Measurements from ENCODE around the gene TXNRD3.
"Not testable (repeated sequence)": the region's sequence is repeated elsewhere in the genome, so short reads cannot be mapped to it uniquely, and the experiment has no call there.

The TXNRD3 gene

GRCh38 chr3:126595479-126595878, 59.4 kb downstream of the TXNRD3 start:
- not testable (repeated sequence) for H3K27ac ChIP-seq (ENCODE audit: low read depth, low read length); H3K4me3 ChIP-seq (ENCODE audit: low read length); H3K9ac ChIP-seq (ENCODE audit: low read length)

GRCh38 chr3:126591515-126591914, 63.4 kb downstream of the TXNRD3 start:
- H3K27ac ChIP-seq (ENCODE audit: low read depth, low read length); H3K36me3 ChIP-seq (ENCODE audit: control insufficient read depth, insufficient read depth, low read length); H3K9ac ChIP-seq (ENCODE audit: low read length); H3K4me1 ChIP-seq (ENCODE audit: control insufficient read depth, insufficient read depth, low read length); H3K27me3 ChIP-seq (ENCODE audit: control insufficient read depth, insufficient read depth, low read length); H3K4me3 ChIP-seq (ENCODE audit: low read length): not testable (repeated sequence)

More at GRCh38 chr3:126595479-126595878, 59.4 kb downstream of the TXNRD3 start:
- H3K36me3 ChIP-seq (ENCODE audit: control insufficient read depth, insufficient read depth, low read length); H3K27me3 ChIP-seq (ENCODE audit: control insufficient read depth, insufficient read depth, low read length); H3K4me1 ChIP-seq (ENCODE audit: control insufficient read depth, insufficient read depth, low read length): not testable (repeated sequence)

- no peak overlapping the region for H3K27ac ChIP-seq (ENCODE audit: low read depth, low read length)
- H3K9ac ChIP-seq (ENCODE audit: low read length), result no peak overlapping the region
- no peak overlapping the region for H3K4me3 ChIP-seq (ENCODE audit: low read length)
- no peaks in the 10 kb centered on the region for H3K4me1 ChIP-seq (ENCODE audit: control insufficient read depth, insufficient read depth, low read length)
- no peaks in the 10 kb centered on the region for H3K36me3 ChIP-seq (ENCODE audit: control insufficient read depth, insufficient read depth, low read length)
- no peaks in the 10 kb centered on the region for H3K27me3 ChIP-seq (ENCODE audit: control insufficient read depth, insufficient read depth, low read length)
These were observed 72.6 kb downstream of the TXNRD3 start for GRCh38 chr3:126582311-126582710.

- Histone ChIP-seq H3K4me3 (ENCODE audit: low read length) (no peak overlapping the region), H3K27me3 (ENCODE audit: control insufficient read depth, insufficient read depth, low read length) (no peaks in the 10 kb centered on the region), H3K27ac (ENCODE audit: low read depth, low read length) (no peak overlapping the region), H3K9ac (ENCODE audit: low read length) (no peak overlapping the region), H3K36me3 (ENCODE audit: control insufficient read depth, insufficient read depth, low read length) (no peaks in the 10 kb centered on the region), H3K4me1 (ENCODE audit: control insufficient read depth, insufficient read depth, low read length) (no peaks in the 10 kb centered on the region)
These were observed 73.4 kb downstream of the TXNRD3 start for GRCh38 chr3:126581569-126581968.

GRCh38 chr3:126580746-126581145, 74.2 kb downstream of the TXNRD3 start:
- Histone ChIP-seq H3K27me3 (ENCODE audit: control insufficient read depth, insufficient read depth, low read length) (no peaks in the 10 kb centered on the region), H3K4me3 (ENCODE audit: low read length) (no peak overlapping the region), H3K36me3 (ENCODE audit: control insufficient read depth, insufficient read depth, low read length) (no peaks in the 10 kb centered on the region), H3K27ac (ENCODE audit: low read depth, low read length) (no peak overlapping the region), H3K4me1 (ENCODE audit: control insufficient read depth, insufficient read depth, low read length) (no peaks in the 10 kb centered on the region), H3K9ac (ENCODE audit: low read length) (no peak overlapping the region)

- Histone ChIP-seq H3K36me3 (ENCODE audit: control insufficient read depth, insufficient read depth, low read length) (no peaks in the 10 kb centered on the region), H3K4me1 (ENCODE audit: control insufficient read depth, insufficient read depth, low read length) (no peaks in the 10 kb centered on the region), H3K4me3 (ENCODE audit: low read length) (no peak overlapping the region), H3K27me3 (ENCODE audit: control insufficient read depth, insufficient read depth, low read length) (no peaks in the 10 kb centered on the region), H3K27ac (ENCODE audit: low read depth, low read length) (no peak overlapping the region), H3K9ac (ENCODE audit: low read length) (no peak overlapping the region)
These were observed 76.2 kb downstream of the TXNRD3 start for GRCh38 chr3:126578702-126579101.

- Histone ChIP-seq H3K27me3 (ENCODE audit: control insufficient read depth, insufficient read depth, low read length) (no peaks in the 10 kb centered on the region), H3K4me1 (ENCODE audit: control insufficient read depth, insufficient read depth, low read length) (no peaks in the 10 kb centered on the region), H3K9ac (ENCODE audit: low read length) (no peak overlapping the region), H3K27ac (ENCODE audit: low read depth, low read length) (no peak overlapping the region), H3K4me3 (ENCODE audit: low read length) (no peak overlapping the region), H3K36me3 (ENCODE audit: control insufficient read depth, insufficient read depth, low read length) (no peaks in the 10 kb centered on the region)
These were observed 77.7 kb downstream of the TXNRD3 start for GRCh38 chr3:126577261-126577660.

DNA sequence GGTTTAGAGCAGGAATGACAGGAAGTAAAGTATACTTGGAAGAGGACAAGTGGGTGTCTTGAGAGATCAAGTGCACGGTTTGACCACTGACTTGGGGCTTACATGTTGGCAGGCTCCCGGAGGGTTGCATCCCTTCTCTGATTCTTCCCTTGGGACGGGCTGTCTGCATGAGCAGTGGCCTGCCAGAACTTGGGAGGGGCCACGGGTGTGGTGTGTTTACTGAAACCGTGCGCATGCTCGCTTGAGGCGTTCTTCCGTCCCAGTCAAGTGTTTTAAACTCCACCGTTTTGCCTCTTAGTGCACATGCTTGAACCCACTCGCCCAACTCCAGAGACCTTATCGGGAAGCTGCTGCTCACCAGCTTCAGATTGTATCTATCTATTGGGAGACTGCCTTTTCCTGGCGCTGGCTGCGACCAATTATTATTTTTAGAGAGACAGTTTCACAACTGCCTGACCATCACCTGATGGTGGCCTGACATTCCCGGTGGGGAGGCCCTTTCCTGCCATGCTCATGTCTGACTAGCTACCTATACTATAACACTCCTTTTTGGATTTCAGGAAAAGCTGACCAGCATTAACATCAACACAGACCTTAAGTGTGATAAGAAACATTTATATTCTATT, 81.3 kb downstream of the TXNRD3 start:
- H3K27me3 ChIP-seq (ENCODE audit: control insufficient read depth, insufficient read depth, low read length), result no peaks in the 10 kb centered on the region
- H3K4me3 ChIP-seq (ENCODE audit: low read length), result no peak overlapping the region
- H3K36me3 ChIP-seq (ENCODE audit: control insufficient read depth, insufficient read depth, low read length), result no peaks in the 10 kb centered on the region
- H3K4me1 ChIP-seq (ENCODE audit: control insufficient read depth, insufficient read depth, low read length), result no peaks in the 10 kb centered on the region
- H3K27ac ChIP-seq (ENCODE audit: low read depth, low read length), result no peak overlapping the region
- H3K9ac ChIP-seq (ENCODE audit: low read length), result no peak overlapping the region

DNA sequence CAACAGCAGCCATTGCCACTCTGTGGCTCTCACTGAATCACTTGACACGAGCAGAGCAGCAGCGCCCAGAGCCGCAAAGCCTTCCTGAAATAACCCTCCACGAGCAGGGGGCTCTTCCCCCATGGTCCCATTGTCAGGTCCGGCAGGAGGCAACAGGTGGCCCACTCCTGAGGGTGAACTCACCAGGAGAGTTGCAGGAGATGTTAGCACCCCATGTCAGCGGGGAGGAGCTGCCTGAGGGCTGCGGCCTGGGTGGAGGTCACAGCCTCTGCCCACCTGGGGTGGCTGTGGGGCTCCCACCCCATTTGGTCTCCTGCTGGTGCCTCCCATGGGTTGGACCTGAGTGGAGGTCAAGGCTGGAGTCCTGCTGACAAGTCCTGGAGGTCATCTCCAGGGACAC, 83.8 kb downstream of the TXNRD3 start:
- Histone ChIP-seq H3K36me3 (ENCODE audit: control insufficient read depth, insufficient read depth, low read length) (no peaks in the 10 kb centered on the region), H3K27me3 (ENCODE audit: control insufficient read depth, insufficient read depth, low read length) (no peaks in the 10 kb centered on the region), H3K9ac (ENCODE audit: low read length) (no peak overlapping the region), H3K4me3 (ENCODE audit: low read length) (no peak overlapping the region), H3K4me1 (ENCODE audit: control insufficient read depth, insufficient read depth, low read length) (no peaks in the 10 kb centered on the region), H3K27ac (ENCODE audit: low read depth, low read length) (no peak overlapping the region)

GRCh38 chr3:126570103-126570541, 84.8 kb downstream of the TXNRD3 start:
- Histone ChIP-seq H3K4me1 (ENCODE audit: control insufficient read depth, insufficient read depth, low read length) (no peaks in the 10 kb centered on the region), H3K36me3 (ENCODE audit: control insufficient read depth, insufficient read depth, low read length) (no peaks in the 10 kb centered on the region), H3K27me3 (ENCODE audit: control insufficient read depth, insufficient read depth, low read length) (no peaks in the 10 kb centered on the region), H3K4me3 (ENCODE audit: low read length) (no peak overlapping the region), H3K27ac (ENCODE audit: low read depth, low read length) (no peak overlapping the region), H3K9ac (ENCODE audit: low read length) (no peak overlapping the region)

GRCh38 chr3:126569390-126569975, 85.4 kb downstream of the TXNRD3 start:
- Histone ChIP-seq H3K4me3 (ENCODE audit: low read length) (no peak overlapping the region), H3K4me1 (ENCODE audit: control insufficient read depth, insufficient read depth, low read length) (no peaks in the 10 kb centered on the region), H3K27ac (ENCODE audit: low read depth, low read length) (no peak overlapping the region), H3K27me3 (ENCODE audit: control insufficient read depth, insufficient read depth, low read length) (no peaks in the 10 kb centered on the region), H3K36me3 (ENCODE audit: control insufficient read depth, insufficient read depth, low read length) (no peaks in the 10 kb centered on the region), H3K9ac (ENCODE audit: low read length) (no peak overlapping the region)

DNA sequence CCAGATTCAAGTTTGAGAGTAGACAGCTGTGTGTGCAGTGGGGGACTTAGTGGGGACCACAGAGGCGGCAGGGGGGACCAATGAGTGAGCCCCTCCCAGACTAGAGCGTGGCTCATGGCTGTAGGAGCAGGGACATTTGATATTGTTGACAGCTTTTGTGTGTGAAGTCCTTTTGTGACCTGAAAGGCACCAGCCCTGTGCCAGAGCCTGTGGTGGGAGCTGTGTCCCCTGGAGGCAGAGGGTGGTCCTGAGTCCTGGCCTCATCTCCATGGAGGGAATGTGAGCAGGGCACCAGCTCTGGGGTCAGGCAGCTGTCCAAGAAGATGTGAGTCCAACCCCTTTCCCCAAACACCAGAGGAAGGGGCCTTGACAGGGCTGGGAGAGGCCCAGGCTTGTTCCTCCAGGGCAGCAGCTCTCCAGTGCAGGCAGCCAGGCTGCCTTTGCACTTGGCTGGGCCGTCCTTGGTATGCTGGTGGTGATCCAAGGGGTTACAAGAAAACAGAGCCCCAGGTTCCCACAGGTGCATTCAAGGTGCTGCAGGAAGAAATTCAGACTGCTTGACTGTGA, 86.1 kb downstream of the TXNRD3 start:
- H3K9ac ChIP-seq (ENCODE audit: low read length), result no peak overlapping the region
- H3K4me1 ChIP-seq (ENCODE audit: control insufficient read depth, insufficient read depth, low read length), result no peaks in the 10 kb centered on the region
- H3K27ac ChIP-seq (ENCODE audit: low read depth, low read length), result no peak overlapping the region
- H3K27me3 ChIP-seq (ENCODE audit: control insufficient read depth, insufficient read depth, low read length), result no peaks in the 10 kb centered on the region
- no peaks in the 10 kb centered on the region for H3K36me3 ChIP-seq (ENCODE audit: control insufficient read depth, insufficient read depth, low read length)
- H3K4me3 ChIP-seq (ENCODE audit: low read length), result no peak overlapping the region

Data from rectal smooth muscle tissue (tissue), 1 donor.